Heart left ventricle (tissue), 16 donors: ENCODE measurements around the gene SOHLH1. TPM values are rescaled to one million over a fixed set of nuclear protein-coding genes. Genes with fewer than 3 reads are reported as not detected.

Experiments used
- ATAC-seq, 4 donors: fragments of 200-7000 bp; cut with Tn5 transposase; one replicate each; pipeline ENCODE4 v1.9.1; 2020 to 2022; ENCODE audit warnings: moderate library complexity in 4 of 4, mild to moderate bottlenecking in 3 of 4, moderate number of reproducible peaks in 1 of 4
- DNase-seq, 5 donors: peaks; one replicate each; pipeline ENCODE4 v3.0.0-alpha.2; 2020
- H3K27ac ChIP-seq, 12 donors: fragments of 200-600 bp; sonication (generic) in 4 of 12; one replicate each; pipeline versions ENCODE4 v1.5.0 to v1.8.0; 2016 to 2022; ENCODE audit warnings: mild to moderate bottlenecking in 2 of 12
- H3K27me3 ChIP-seq, 9 donors: fragments of 200-600 bp; sonication (generic) in 2 of 9; one replicate each; pipeline versions ENCODE4 v1.5.1 to v1.8.0; 2016 to 2022; ENCODE audit warnings: mild to moderate bottlenecking in 3 of 9
- H3K36me3 ChIP-seq, 9 donors: fragments of 200-600 bp; sonication (generic) in 2 of 9; one replicate each; pipeline versions ENCODE4 v1.5.0 to v1.8.0; 2018 to 2022; ENCODE audit warnings: mild to moderate bottlenecking in 2 of 9
- H3K4me1 ChIP-seq, 12 donors: fragments of 200-600 bp; sonication (generic) in 4 of 12; one replicate each; pipeline versions ENCODE4 v1.5.0 to v1.8.0; 2016 to 2022; ENCODE audit warnings: mild to moderate bottlenecking in 3 of 12
- H3K4me3 ChIP-seq, 12 donors: fragments of 200-600 bp; sonication (generic) in 4 of 12; one replicate each; pipeline versions ENCODE4 v1.5.0 to v1.8.0; 2017 to 2022; ENCODE audit warnings: mild to moderate bottlenecking in 9 of 12, moderate library complexity in 4 of 12
- H3K9me3 ChIP-seq, 12 donors: fragments of 200-600 bp; sonication (generic) in 4 of 12; one replicate each; pipeline versions ENCODE4 v1.5.0 to v1.8.0; 2016 to 2022; ENCODE audit warnings: mild to moderate bottlenecking in 1 of 12
- POLR2A ChIP-seq, 2 donors: fragments of 450-650 bp; IDR thresholded peaks; one replicate each; pipeline ENCODE4 v1.6.1; 2017; ENCODE audit warnings: antibody characterized with exemption in 2 of 2, mild to moderate bottlenecking in 2 of 2, moderate library complexity in 2 of 2
- WGBS, 4 donors: extraction: QIAGEN DNeasy Blood & Tissue Kit in 2 of 4; methylation state at CpG; one replicate each; pipeline versions ENCODE4 v1.1.5 to v1.1.7; 2013 to 2018; 5-methylcytosine and 5-hydroxymethylcytosine counted together
- intact Hi-C, 10 donors: fragments of 100-400 bp; cut with DNase I; formaldehyde crosslinking; loops; one replicate each; pipeline versions ENCODE4 v1.11.1 to v1.14.2; 2022
- polyA plus RNA-seq, 2 donors: library from polyadenylated mRNA; stranded (reverse); fragments of 200-250 nt; gene quantifications; one replicate each; pipeline ENCODE4 v1.2.3, GENCODE V29; 2013
- total RNA-seq, 9 donors: library from RNA; depleted of rRNA in 2 of 9; stranded (reverse); fragments of >200 nt in 2 of 9; fragmentation: NEBNext Ultra II Directional in 3 of 9; extraction: Animal tissue kit (Norgen Biotek cat#: 25700) in 3 of 9; gene quantifications; one replicate each; pipeline versions ENCODE4 v1.1.0 to v1.2.4, GENCODE V29; 2016 to 2023
- TF ChIP-seq, protein P1 (sequence below), 12 donors: fragments of 200-600 bp; sonication (generic) in 4 of 12; IDR thresholded peaks; one replicate each; pipeline versions ENCODE4 v1.5.0 to v1.8.0; 2018 to 2022; ENCODE audit warnings: antibody characterized with exemption in 12 of 12, mild to moderate bottlenecking in 5 of 12
- donor health status: ischemic (EF 13 %, LVEDD 7.1; RV severe dilation, severe dysfunction).
- donor health status: healthy with polysubstance abuse.
- donor health status: DM: no; HTN: yes; CAD: no.
- donor health status: DM: no; HTN: no; CAD: no.
- donor health status: ischemic (EF 25% LVEDD 6.9; RV normal size, moderate dysfunction).
- donor health status: ischemic (EF 25% LVEDD 5.7; RV mildly dilated, moderate dysfunction).
- donor health status: healthy.
- donor health status: DM: yes; HTN: yes; CAD: no.
- donor health status: ischemic (EF 35%, LVEDD 5.7; RV mildly dilated, moderate dysfunction).
- donor health status: nonischemic (EF 11% LVEDD 7.7; RV severe dilation, severe dysfunction).
- donor health status: DM: yes; HTN: yes; CAD: no.
- donor health status: PGD.
- donor health status: ischemic (EF 29% LVEDD 5.4; RV normal size, mild dysfunction).
- donor health status: nonischemic (EF 23%, LVEDD 6.1; RV moderate dilation, normal function).

SOHLH1 gene
- total and polyA plus RNA-seq, 11 donors: not detected

DNA sequence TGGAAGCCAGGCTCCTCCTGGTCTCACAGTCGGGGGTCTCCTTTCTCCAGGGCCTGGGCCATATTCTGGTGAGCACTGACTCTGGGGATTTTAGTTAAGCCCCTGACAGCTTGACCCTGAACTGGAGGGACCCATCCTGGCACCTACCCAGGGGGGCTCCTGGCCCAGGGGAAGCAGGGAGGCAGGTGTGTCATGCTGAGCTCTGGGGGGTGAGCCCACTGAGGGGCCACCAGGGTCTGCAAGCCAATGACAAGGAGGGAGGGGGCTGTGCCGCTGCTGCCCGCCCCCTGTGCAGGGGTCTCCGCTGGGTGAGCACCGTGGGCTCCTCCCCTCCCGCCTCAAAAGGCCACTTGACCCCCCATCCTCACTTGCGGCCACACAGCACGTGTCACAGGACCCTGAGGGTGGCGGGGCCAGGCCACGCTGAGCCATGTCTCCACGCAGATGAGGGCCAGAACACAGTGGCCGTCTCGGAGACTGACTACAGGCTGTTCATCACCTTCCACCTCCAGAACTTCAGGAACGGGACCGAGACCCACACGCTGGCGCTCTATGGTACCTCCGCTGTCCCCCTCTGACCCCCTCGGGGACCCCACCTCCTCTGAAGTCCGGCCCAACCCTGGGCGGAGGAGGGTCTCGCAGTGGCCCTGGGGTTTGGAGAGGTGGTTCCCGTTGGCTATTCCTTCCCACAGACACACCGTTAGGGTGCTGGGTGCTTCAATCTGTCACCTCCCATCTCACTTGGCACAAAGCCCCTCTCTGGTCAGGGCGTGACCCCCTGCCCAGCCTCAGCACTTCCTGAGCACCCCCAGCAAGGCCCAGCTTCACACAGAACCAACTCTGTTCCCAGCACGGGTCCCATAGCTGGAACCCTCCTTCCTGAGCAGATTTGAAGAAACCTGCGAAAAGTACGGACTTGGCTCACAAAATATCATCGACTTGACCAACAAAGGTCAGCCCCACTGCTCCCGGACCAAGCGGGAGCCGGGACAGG, 34.2 kb downstream of the SOHLH1 start:
- H3K9me3 ChIP-seq: no peaks in the 10 kb centered on the region
- peaks cover 0 to 5% (median 0%) of the 10 kb centered on the region in 12 donors for H3K4me1 ChIP-seq
- ATAC-seq (no peak), DNase-seq (no peak)
- TF ChIP-seq POLR2A (IDR thresholded peaks at IDR 0.05): no peak
- TF ChIP-seq, protein P1, sequence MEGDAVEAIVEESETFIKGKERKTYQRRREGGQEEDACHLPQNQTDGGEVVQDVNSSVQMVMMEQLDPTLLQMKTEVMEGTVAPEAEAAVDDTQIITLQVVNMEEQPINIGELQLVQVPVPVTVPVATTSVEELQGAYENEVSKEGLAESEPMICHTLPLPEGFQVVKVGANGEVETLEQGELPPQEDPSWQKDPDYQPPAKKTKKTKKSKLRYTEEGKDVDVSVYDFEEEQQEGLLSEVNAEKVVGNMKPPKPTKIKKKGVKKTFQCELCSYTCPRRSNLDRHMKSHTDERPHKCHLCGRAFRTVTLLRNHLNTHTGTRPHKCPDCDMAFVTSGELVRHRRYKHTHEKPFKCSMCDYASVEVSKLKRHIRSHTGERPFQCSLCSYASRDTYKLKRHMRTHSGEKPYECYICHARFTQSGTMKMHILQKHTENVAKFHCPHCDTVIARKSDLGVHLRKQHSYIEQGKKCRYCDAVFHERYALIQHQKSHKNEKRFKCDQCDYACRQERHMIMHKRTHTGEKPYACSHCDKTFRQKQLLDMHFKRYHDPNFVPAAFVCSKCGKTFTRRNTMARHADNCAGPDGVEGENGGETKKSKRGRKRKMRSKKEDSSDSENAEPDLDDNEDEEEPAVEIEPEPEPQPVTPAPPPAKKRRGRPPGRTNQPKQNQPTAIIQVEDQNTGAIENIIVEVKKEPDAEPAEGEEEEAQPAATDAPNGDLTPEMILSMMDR (IDR thresholded peaks at IDR 0.05): no peak
- no peak overlapping the region for H3K27ac ChIP-seq
- peaks cover 0 to 21% (median 3%) of the 10 kb centered on the region in 9 donors for H3K27me3 ChIP-seq
- no peak overlapping the region for H3K4me3 ChIP-seq
- WGBS, 4 donors: 76 to 83% (median 83%) methylated on average over 29 to 32 of the region's 32 CpGs
- no peaks in the 10 kb centered on the region for H3K36me3 ChIP-seq
- intact Hi-C loops: no loop called here

- no peak for TF ChIP-seq POLR2A (IDR thresholded peaks at IDR 0.05)
- TF ChIP-seq, protein P1 (IDR thresholded peaks at IDR 0.05): no peak
- no peak for ATAC-seq
- Histone ChIP-seq H3K36me3 (no peaks in the 10 kb centered on the region), H3K27ac (no peak overlapping the region), H3K27me3 (peaks cover 0 to 18% (median 0%) of the 10 kb centered on the region in 9 donors), H3K9me3 (no peaks in the 10 kb centered on the region), H3K4me1 (peaks cover 0 to 5% (median 0%) of the 10 kb centered on the region in 12 donors), H3K4me3 (no peak overlapping the region)
- WGBS, 4 donors: 79 to 89% (median 85%) methylated on average over 9 to 10 of the region's 10 CpGs
- no peak for DNase-seq
- intact Hi-C loops: no loop called here
These were observed 35.0 kb downstream of the SOHLH1 start for GRCh38 chr9:135664266-135664665.

DNA sequence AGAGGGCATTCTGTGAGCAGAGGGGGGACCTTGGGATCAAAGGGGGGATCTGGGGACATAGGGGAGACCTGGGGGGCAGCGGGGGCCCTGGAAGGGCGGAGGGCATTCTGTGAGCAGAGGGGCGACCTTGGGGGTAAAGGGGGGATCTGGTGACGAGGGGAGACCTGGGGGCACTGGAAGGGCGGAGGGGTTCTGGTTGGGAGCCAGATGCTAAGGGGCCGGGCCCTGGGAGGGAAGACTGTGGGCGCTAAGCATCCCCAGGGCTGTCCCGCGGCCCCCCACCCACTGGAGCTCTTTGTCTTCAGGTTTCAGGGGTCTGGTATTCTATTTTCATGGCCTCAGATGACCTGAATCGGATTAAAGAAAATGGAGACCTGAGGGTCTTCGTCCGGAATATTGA, 35.4 kb downstream of the SOHLH1 start:
- H3K4me1 ChIP-seq: peaks cover 0 to 5% (median 0%) of the 10 kb centered on the region in 12 donors
- 88 to 90% (median 89%) methylated on average over 12 of the region's 12 CpGs for WGBS, 4 donors

DNA sequence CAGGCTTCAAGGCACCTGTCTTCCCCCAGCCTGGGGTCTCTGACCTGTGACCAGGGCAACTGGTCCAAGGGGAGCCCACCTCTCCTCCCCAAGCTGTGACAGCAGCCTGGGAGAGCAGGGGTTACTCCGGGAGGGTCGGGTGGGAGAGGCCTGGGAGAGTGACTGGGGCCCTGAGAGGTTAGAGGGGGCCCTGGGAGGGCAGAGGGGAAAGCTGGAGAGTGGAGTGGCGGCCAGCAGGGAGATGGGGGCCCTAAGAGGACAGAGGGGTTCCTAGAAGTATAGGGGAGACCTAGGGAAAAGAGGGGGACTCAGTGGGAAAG, 35.9 kb downstream of the SOHLH1 start:
- Histone ChIP-seq H3K4me3 (no peak overlapping the region), H3K27me3 (peaks cover 0 to 18% (median 0%) of the 10 kb centered on the region in 9 donors), H3K27ac (no peak overlapping the region), H3K4me1 (peaks cover 0 to 5% (median 0%) of the 10 kb centered on the region in 12 donors), H3K36me3 (no peaks in the 10 kb centered on the region), H3K9me3 (no peaks in the 10 kb centered on the region)
- peak in 1 of 5 donors; percentile 9 for DNase-seq
- TF ChIP-seq, protein P1 (IDR thresholded peaks at IDR 0.05): no peak
- TF ChIP-seq POLR2A (IDR thresholded peaks at IDR 0.05): no peak
- intact Hi-C loops: no loop called here
- WGBS, 4 donors: 51 to 74% (median 61%) methylated on average over 3 of the region's 3 CpGs
- no peak for ATAC-seq

More for the DNA sequence above, 35.4 kb downstream of the SOHLH1 start:
- ATAC-seq (no peak), DNase-seq (no peak)
- intact Hi-C loops: no loop called here
- no peak overlapping the region for H3K27ac ChIP-seq
- H3K36me3 ChIP-seq: no peaks in the 10 kb centered on the region
- no peaks in the 10 kb centered on the region for H3K9me3 ChIP-seq
- H3K4me3 ChIP-seq: no peak overlapping the region
- peaks cover 0 to 18% (median 0%) of the 10 kb centered on the region in 9 donors for H3K27me3 ChIP-seq
- no peak for TF ChIP-seq POLR2A (IDR thresholded peaks at IDR 0.05)
